ENCODE results near the gene SCNN1B. TPM values are rescaled to one million over a fixed set of nuclear protein-coding genes. Genes with fewer than 3 reads are reported as not detected.

SCNN1B gene
- total RNA-seq, 4 donors from 2014 or later, result 0.31 to 4.7 (median 2.6) TPM

DNA sequence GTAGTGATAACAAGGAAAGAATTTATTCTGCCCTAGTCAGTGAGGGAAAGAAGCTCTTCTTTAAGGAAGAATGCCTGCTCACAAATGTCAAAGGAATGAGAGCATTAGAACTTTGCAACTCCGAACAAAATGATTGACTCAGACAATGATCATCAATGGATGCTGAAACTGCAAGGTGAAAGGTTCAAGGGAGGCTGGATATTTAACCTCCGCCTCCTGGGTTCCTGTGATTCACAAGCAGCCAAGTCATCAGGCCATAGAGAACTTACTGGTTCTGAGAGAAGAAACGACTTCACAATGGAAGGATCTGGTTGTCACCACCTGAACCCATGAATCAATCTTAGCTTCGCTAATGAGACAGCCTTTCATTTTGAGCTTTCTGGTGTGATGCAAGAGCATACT is 16.0 kb upstream of the SCNN1B start:
- H3K36me3 ChIP-seq, result no peaks in the 10 kb centered on the region
- peaks cover 30% of the 10 kb centered on the region for H3K27me3 ChIP-seq
- no peak overlapping the region for H3K4me3 ChIP-seq
- H3K9me3 ChIP-seq, result no peaks in the 10 kb centered on the region
- H3K27ac ChIP-seq, result no peak overlapping the region
- TF ChIP-seq EP300 (IDR thresholded peaks at IDR 0.05) (no peak), POLR2A (IDR thresholded peaks at IDR 0.05) (no peak), POLR2AphosphoS5 (IDR thresholded peaks at IDR 0.05) (no peak)
- TF ChIP-seq, protein P1, sequence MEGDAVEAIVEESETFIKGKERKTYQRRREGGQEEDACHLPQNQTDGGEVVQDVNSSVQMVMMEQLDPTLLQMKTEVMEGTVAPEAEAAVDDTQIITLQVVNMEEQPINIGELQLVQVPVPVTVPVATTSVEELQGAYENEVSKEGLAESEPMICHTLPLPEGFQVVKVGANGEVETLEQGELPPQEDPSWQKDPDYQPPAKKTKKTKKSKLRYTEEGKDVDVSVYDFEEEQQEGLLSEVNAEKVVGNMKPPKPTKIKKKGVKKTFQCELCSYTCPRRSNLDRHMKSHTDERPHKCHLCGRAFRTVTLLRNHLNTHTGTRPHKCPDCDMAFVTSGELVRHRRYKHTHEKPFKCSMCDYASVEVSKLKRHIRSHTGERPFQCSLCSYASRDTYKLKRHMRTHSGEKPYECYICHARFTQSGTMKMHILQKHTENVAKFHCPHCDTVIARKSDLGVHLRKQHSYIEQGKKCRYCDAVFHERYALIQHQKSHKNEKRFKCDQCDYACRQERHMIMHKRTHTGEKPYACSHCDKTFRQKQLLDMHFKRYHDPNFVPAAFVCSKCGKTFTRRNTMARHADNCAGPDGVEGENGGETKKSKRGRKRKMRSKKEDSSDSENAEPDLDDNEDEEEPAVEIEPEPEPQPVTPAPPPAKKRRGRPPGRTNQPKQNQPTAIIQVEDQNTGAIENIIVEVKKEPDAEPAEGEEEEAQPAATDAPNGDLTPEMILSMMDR (IDR thresholded peaks at IDR 0.05), result no peak
- ATAC-seq, result no peak
- H3K4me1 ChIP-seq, result no peaks in the 10 kb centered on the region
- 73 to 77% methylated on average over 2 to 4 of the region's 4 CpGs for WGBS, 2 donors (ENCODE audit: low coverage in 1 of 2)

DNA sequence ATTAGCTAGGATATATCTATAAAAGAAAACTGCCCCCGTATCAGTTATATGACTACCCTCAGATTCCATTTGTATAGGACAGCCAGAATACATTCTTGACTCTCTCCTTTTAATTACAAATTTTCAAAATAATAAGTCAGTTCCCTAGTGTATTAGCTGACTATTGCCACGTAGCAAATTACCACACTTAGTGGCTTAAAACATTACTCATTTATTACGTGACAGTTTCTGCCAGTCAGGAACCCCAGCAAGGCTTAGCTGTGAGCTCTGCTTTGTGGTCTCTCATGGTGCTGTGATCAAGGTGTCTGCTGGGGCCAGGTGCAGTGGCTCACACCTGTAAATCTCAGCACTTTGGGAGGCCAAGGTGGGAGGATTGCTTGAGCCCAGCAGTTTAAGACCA is 13.9 kb upstream of the SCNN1B start:
- TF ChIP-seq POLR2AphosphoS5 (IDR thresholded peaks at IDR 0.05) (no peak), EP300 (IDR thresholded peaks at IDR 0.05) (no peak), POLR2A (IDR thresholded peaks at IDR 0.05) (no peak)
- TF ChIP-seq, protein P1 (IDR thresholded peaks at IDR 0.05), result no peak
- no peak for ATAC-seq
- no peaks in the 10 kb centered on the region for H3K36me3 ChIP-seq
- 64 to 70% methylated on average over 2 to 3 of the region's 3 CpGs for WGBS, 2 donors (ENCODE audit: low coverage in 1 of 2)
- no peak overlapping the region for H3K4me3 ChIP-seq
- peaks cover 27% of the 10 kb centered on the region for H3K27me3 ChIP-seq
- H3K27ac ChIP-seq, result no peak overlapping the region
- H3K9me3 ChIP-seq, result no peaks in the 10 kb centered on the region
- H3K4me1 ChIP-seq, result no peaks in the 10 kb centered on the region

DNA sequence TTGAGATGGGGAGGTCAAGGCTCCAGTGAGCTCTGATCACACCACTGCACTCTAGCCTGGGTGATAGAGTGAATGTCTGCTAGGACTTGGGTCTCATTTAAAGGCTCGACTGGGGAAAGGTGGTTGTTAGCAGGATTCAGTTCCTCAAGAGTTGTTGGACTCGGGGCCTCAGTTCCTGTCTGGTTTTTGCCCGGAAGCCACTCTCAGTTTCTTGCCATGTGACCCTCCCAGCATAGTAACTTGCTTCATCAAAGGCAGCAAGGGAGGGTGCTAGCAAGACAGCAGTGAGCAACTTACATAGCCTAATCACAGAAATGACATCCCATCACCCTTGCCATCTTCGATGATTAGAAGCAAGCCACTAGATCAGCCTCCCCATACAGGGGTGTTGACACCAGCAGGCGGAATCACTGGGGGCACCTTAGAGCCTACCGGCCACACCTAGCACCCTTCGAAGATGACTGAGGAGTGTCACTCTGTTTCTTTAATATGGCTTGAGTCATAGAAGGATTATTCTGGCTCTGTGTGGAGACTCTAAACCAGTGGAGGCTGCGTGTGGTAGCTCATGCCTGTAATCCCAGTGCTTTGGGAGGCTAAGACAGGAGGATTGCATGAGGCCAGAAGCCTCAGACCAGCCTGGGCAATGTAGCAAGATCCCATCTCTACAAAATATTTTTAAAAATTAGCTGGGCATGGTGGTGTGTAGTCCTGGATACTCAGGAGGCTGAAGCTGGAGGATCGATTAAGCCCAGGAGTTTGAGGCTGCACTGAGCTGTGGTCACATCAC is 13.2 kb upstream of the SCNN1B start:
- TF ChIP-seq POLR2AphosphoS5 (IDR thresholded peaks at IDR 0.05), result no peak
- no peak for TF ChIP-seq POLR2A (IDR thresholded peaks at IDR 0.05)
- TF ChIP-seq, protein P1 (IDR thresholded peaks at IDR 0.05), result no peak
- TF ChIP-seq EP300 (IDR thresholded peaks at IDR 0.05), result no peak
- H3K4me1 ChIP-seq, result no peaks in the 10 kb centered on the region
- WGBS, 2 donors (ENCODE audit: low coverage in 1 of 2), result 68 to 92% methylated on average over 2 to 4 of the region's 9 CpGs

DNA sequence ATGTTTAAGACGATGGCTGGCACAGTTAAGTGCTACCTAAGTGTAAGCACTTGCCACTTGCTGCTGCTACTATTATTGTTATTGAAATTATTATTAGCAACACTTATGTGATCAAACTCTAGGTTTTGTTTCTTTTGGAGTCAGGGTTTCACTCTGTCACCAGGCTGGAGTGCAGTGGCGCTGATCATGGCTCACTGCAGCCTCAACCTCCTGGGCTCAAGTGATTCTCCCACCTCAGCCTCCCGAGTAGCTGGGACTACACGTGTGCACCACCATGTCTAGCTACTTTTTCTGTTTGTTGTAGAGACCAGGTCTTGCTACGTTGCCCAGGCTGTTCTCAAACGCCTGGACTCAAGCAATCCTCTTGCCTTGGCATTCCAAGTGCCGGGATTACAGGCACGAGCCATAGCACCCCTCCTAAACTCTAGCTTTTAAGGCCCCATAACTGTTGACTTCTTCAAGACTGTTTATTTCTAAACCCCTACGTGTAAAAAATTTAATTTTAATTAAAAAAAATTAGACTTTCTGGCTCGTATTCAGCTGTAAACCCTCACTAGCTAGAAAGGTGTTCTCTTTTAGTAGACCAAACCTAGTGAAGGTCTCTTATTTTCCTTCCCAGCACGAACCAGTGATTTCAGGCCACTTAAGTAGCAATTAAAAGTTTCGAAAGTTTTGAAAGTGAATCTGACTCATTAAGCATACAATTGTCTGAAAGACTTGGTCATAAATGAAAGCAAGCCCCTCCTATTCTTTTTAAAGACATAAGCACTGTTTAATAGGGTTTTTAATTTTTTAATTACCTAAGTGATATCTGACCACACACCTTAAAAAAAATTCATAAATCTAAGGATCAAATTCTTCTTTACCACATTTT is 11.7 kb upstream of the SCNN1B start:
- WGBS, 2 donors (ENCODE audit: low coverage in 1 of 2), result 68% methylated on average over 11 to 12 of the region's 12 CpGs
- TF ChIP-seq POLR2AphosphoS5 (IDR thresholded peaks at IDR 0.05) (no peak), EP300 (IDR thresholded peaks at IDR 0.05) (no peak), POLR2A (IDR thresholded peaks at IDR 0.05) (no peak)
- TF ChIP-seq, protein P1 (IDR thresholded peaks at IDR 0.05), result no peak
- H3K4me3 ChIP-seq, result no peak overlapping the region
- no peaks in the 10 kb centered on the region for H3K4me1 ChIP-seq
- no peaks in the 10 kb centered on the region for H3K36me3 ChIP-seq
- H3K27ac ChIP-seq, result no peak overlapping the region
- H3K27me3 ChIP-seq, result peaks cover 22% of the 10 kb centered on the region
- no peak for ATAC-seq
- no peaks in the 10 kb centered on the region for H3K9me3 ChIP-seq

More for the DNA sequence above, 13.2 kb upstream of the SCNN1B start:
- H3K27ac ChIP-seq, result no peak overlapping the region
- no peak overlapping the region for H3K4me3 ChIP-seq
- H3K36me3 ChIP-seq, result no peaks in the 10 kb centered on the region
- H3K9me3 ChIP-seq, result no peaks in the 10 kb centered on the region
- ATAC-seq, result no peak
- H3K27me3 ChIP-seq, result peaks cover 23% of the 10 kb centered on the region

All from gastroesophageal sphincter (tissue), 4 donors.